SK-N-MC (cell line): ENCODE data around the gene CORO1C.

Source experiments
- EZH2 ChIP-seq: fragments of 200-600 bp; sonication (generic); IDR thresholded peaks from one replicate; pipeline ENCODE4 v1.6.1; 2017; ENCODE audit warnings: antibody characterized with exemption
- POLR2AphosphoS5 ChIP-seq: IDR thresholded peaks from 2 replicates; pipeline ENCODE4 v1.6.1; 2012; ENCODE audit warnings: mild to moderate bottlenecking, low read depth, low read length, borderline replicate concordance

DNA sequence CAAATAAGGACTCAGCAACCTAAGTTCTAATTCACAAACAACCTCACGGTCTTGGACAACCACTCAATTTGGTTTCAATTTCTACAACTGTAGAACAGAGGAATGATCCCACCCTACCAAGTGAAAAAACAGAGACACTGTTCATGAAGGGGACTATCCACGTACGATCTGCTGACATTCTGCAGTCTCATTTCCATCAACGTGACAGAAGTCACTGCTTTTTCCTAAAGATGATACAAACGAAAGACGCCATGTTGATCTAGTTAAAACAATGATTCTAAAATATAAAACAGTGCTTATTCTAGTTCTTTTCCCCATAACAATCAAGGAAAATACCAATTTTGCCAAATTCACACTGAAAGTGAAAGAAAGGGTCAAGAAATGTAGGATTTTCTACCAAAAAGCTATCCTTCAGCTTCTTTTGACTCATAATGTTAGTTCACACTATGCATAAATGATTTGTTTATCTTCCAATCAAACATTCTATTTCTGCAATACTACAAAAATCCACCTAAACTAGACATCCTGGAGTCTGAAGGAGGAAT lies 38.1 kb downstream of the CORO1C start:
- no peak for TF ChIP-seq POLR2AphosphoS5
- no peak for TF ChIP-seq EZH2
